Tibial artery (tissue), 4 donors: Measurements from ENCODE around the gene TM4SF4.
A peak's percentile ranks its signal among the peaks of the same experiment; 100 is the strongest.

Experiments
- DNase-seq, 2 donors: peaks; one replicate each; pipeline ENCODE4 v3.0.0-alpha.2; 2019
- H3K27ac ChIP-seq, 2 donors: fragments of 200-600 bp; sonication (generic) in 1 of 2; 1 replicate in 1 of 2; 2 replicates in 1 of 2; pipeline ENCODE4 v1.5.1; 2018 to 2019; ENCODE audit warnings: mild to moderate bottlenecking in 1 of 2
- H3K27me3 ChIP-seq, 2 donors: fragments of 200-600 bp; sonication (generic) in 1 of 2; one replicate each; pipeline versions ENCODE4 v1.5.1 to v1.6.0; 2016 to 2019
- H3K36me3 ChIP-seq, 3 donors: fragments of 200-600 bp; sonication (generic) in 2 of 3; one replicate each; pipeline ENCODE4 v1.5.1; 2016 to 2019; ENCODE audit warnings: mild to moderate bottlenecking in 2 of 3
- H3K4me1 ChIP-seq, 4 donors: fragments of 200-600 bp; sonication (generic) in 2 of 4; 1 replicate in 3 of 4; 2 replicates in 1 of 4; pipeline ENCODE4 v1.5.1; 2016 to 2019
- H3K4me3 ChIP-seq, 2 donors: fragments of 200-600 bp; sonication (generic) in 1 of 2; 1 replicate in 1 of 2; 2 replicates in 1 of 2; pipeline ENCODE4 v1.5.1; 2018 to 2019; ENCODE audit warnings: mild to moderate bottlenecking in 2 of 2
- H3K9me3 ChIP-seq, 3 donors: fragments of 200-600 bp; sonication (generic) in 1 of 3; one replicate each; pipeline ENCODE4 v1.5.1; 2016 to 2019
- CTCF ChIP-seq, 2 experiments: fragments of 200-600 bp in 1 of 2; fragments of 450-650 bp in 1 of 2; IDR thresholded peaks; one replicate each; pipeline ENCODE4 v1.5.1; 2017 to 2019; ENCODE audit warnings: antibody characterized with exemption in 2 of 2, mild to moderate bottlenecking in 1 of 2, moderate library complexity in 1 of 2
- intact Hi-C: fragments of 100-400 bp; cut with DNase I; formaldehyde crosslinking; loops from one replicate; pipeline ENCODE4 v1.15.0; 2023; ENCODE audit warnings: low total_unique reads

Gene TM4SF4

GRCh38 chr3:149542375-149543312 is 68.1 kb downstream of the TM4SF4 start:
- DNase-seq: no peak
- no peak overlapping the region for H3K4me3 ChIP-seq
- no peaks in the 10 kb centered on the region for H3K27me3 ChIP-seq
- H3K4me1 ChIP-seq: peaks cover 0 to 55% (median 17%) of the 10 kb centered on the region in 4 donors
- H3K9me3 ChIP-seq: no peaks in the 10 kb centered on the region
- intact Hi-C loops: no loop called here
- no peak for TF ChIP-seq CTCF (IDR thresholded peaks at IDR 0.05)
- no peak overlapping the region for H3K27ac ChIP-seq
- H3K36me3 ChIP-seq: peaks cover 11 to 15% (median 13%) of the 10 kb centered on the region in 3 donors

GRCh38 chr3:149545049-149545448 is 70.6 kb downstream of the TM4SF4 start:
- intact Hi-C loops: no loop called here
- no peak for TF ChIP-seq CTCF (IDR thresholded peaks at IDR 0.05)
- Histone ChIP-seq H3K27me3 (no peaks in the 10 kb centered on the region), H3K27ac (no peak overlapping the region), H3K4me1 (peaks cover 0 to 64% (median 21%) of the 10 kb centered on the region in 4 donors), H3K9me3 (no peaks in the 10 kb centered on the region), H3K4me3 (no peak overlapping the region), H3K36me3 (peaks cover 11 to 15% (median 13%) of the 10 kb centered on the region in 3 donors)
- DNase-seq: no peak

- Histone ChIP-seq H3K9me3 (no peaks in the 10 kb centered on the region), H3K4me1 (peaks cover 0 to 51% (median 13%) of the 10 kb centered on the region in 4 donors), H3K4me3 (peak overlapping the region; percentile 20 to 23), H3K36me3 (peaks cover 0 to under 1% (median 0%) of the 10 kb centered on the region in 3 donors), H3K27me3 (no peaks in the 10 kb centered on the region), H3K27ac (peak overlapping the region; percentile 75)
- peak; percentile 88 to 92 for DNase-seq
- TF ChIP-seq CTCF (IDR thresholded peaks at IDR 0.05): no peak
- intact Hi-C loops: no loop called here
Measured at GRCh38 chr3:149547413-149547812, 72.9 kb downstream of the TM4SF4 start.

- peak overlapping the region; percentile 75 for H3K27ac ChIP-seq
- peak; percentile 51 to 77 for DNase-seq
- intact Hi-C loops: no loop called here
Measured at GRCh38 chr3:149547954-149548668, 73.6 kb downstream of the TM4SF4 start.

GRCh38 chr3:149548669-149549065 is 74.2 kb downstream of the TM4SF4 start:
- Histone ChIP-seq H3K4me3 (no peak overlapping the region), H3K9me3 (no peaks in the 10 kb centered on the region), H3K27ac (peak overlapping the region; percentile 75), H3K27me3 (no peaks in the 10 kb centered on the region), H3K36me3 (no peaks in the 10 kb centered on the region), H3K4me1 (peaks cover 0 to 56% (median 23%) of the 10 kb centered on the region in 4 donors)
- intact Hi-C loops: no loop called here
- TF ChIP-seq CTCF (IDR thresholded peaks at IDR 0.05): no peak
- DNase-seq: no peak

More at GRCh38 chr3:149547954-149548668, 73.6 kb downstream of the TM4SF4 start:
- no peaks in the 10 kb centered on the region for H3K27me3 ChIP-seq
- peaks cover 0 to 51% (median 18%) of the 10 kb centered on the region in 4 donors for H3K4me1 ChIP-seq
- no peak for TF ChIP-seq CTCF (IDR thresholded peaks at IDR 0.05)
- H3K4me3 ChIP-seq: no peak overlapping the region
- no peaks in the 10 kb centered on the region for H3K36me3 ChIP-seq
- H3K9me3 ChIP-seq: no peaks in the 10 kb centered on the region
